Measurements from ENCODE around the gene ACKR4. TPM values are rescaled to one million over a fixed set of nuclear protein-coding genes. Genes with fewer than 3 reads are reported as not detected.

Gene ACKR4
- total RNA-seq, 1 experiment from 2014 or later = not detected

- Histone ChIP-seq H2AFZ (ENCODE audit: low read length) (no peak overlapping the region), H3K27me3 (ENCODE audit: low read length) (no peaks in the 10 kb centered on the region), H3K9ac (ENCODE audit: low read length) (no peak overlapping the region), H3K4me3 (ENCODE audit: low read length) (no peak overlapping the region), H3F3A (ENCODE audit: low read length, unreplicated experiment) (no peaks in the 10 kb centered on the region), H3K4me2 (ENCODE audit: low read length) (no peak overlapping the region), H3K9me2 (replicated peaks; ENCODE audit: low read length) (no peaks in the 10 kb centered on the region), H3K36me3 (ENCODE audit: low read depth, low read length) (no peaks in the 10 kb centered on the region), H4K20me1 (ENCODE audit: low read length) (no peaks in the 10 kb centered on the region), H3K9me3 (ENCODE audit: low read length) (no peaks in the 10 kb centered on the region), H3K79me2 (ENCODE audit: low read length) (no peaks in the 10 kb centered on the region), H3K4me1 (ENCODE audit: insufficient read depth, low read length) (peaks cover 12% of the 10 kb centered on the region), H3K27ac (ENCODE audit: low read length) (no peak overlapping the region)
- CTCF ChIA-PET = no interaction called here
- no peak for TF ChIP-seq EZH2phosphoT487 (IDR thresholded peaks at IDR 0.05; ENCODE audit: borderline replicate concordance, low read length)
- no peak for TF ChIP-seq CTCF (conservative IDR thresholded peaks at IDR 0.05; ENCODE audit: low read depth, low read length)
- no TSS peak for BruUV-seq (replicated peaks)
- ATAC-seq (no peak), DNase-seq (no peak)
- POLR2A ChIA-PET (ENCODE audit: unreplicated experiment) = no interaction called here
- intact Hi-C loops (cut with micrococcal nuclease) = no loop called here
These were observed 40.4 kb upstream of the ACKR4 start for GRCh38 chr3:132556508-132557159.

DNA sequence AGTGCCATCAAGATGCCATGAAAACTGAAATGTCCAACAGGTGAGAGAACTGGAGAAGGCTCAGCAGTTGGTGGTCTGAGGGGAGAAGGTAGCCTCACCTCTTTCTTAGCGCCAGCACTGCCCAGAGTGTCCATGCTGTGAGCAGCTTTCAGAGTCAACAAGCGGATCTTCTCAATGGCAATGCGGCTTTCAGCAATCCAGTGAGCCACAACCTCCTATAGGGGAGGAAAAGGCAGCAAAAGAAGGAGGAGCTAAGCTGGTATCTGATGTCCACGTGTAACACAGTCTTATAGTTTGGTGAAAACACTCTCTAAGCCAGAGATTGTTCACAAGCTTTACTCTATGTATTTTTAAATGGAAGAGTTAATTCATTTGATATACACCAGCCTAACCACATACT, 36.1 kb upstream of the ACKR4 start:
- no peak for DNase-seq
- ChIA-PET CTCF (no interaction called here), POLR2A (ENCODE audit: unreplicated experiment) (no interaction called here)
- H3K27me3 ChIP-seq (ENCODE audit: low read length) = no peaks in the 10 kb centered on the region
- H2AFZ ChIP-seq (ENCODE audit: low read length) = no peak overlapping the region
- no peaks in the 10 kb centered on the region for H3K9me2 ChIP-seq (replicated peaks; ENCODE audit: low read length)
- H4K20me1 ChIP-seq (ENCODE audit: low read length) = no peaks in the 10 kb centered on the region
- H3K9ac ChIP-seq (ENCODE audit: low read length) = no peak overlapping the region
- no peak overlapping the region for H3K4me2 ChIP-seq (ENCODE audit: low read length)
- no peaks in the 10 kb centered on the region for H3K36me3 ChIP-seq (ENCODE audit: low read depth, low read length)
- H3K4me3 ChIP-seq (ENCODE audit: low read length) = no peak overlapping the region
- no peaks in the 10 kb centered on the region for H3K79me2 ChIP-seq (ENCODE audit: low read length)
- H3F3A ChIP-seq (ENCODE audit: low read length, unreplicated experiment) = no peaks in the 10 kb centered on the region
- no peaks in the 10 kb centered on the region for H3K4me1 ChIP-seq (ENCODE audit: insufficient read depth, low read length)
- TF ChIP-seq CTCF (conservative IDR thresholded peaks at IDR 0.05; ENCODE audit: low read depth, low read length) (no peak), EZH2 (IDR thresholded peaks at IDR 0.05; ENCODE audit: low read length, unreplicated experiment) (no peak), EZH2phosphoT487 (IDR thresholded peaks at IDR 0.05; ENCODE audit: borderline replicate concordance, low read length) (no peak)
- H3K27ac ChIP-seq (ENCODE audit: low read length) = no peak overlapping the region
- no peaks in the 10 kb centered on the region for H3K9me3 ChIP-seq (ENCODE audit: low read length)
- ATAC-seq = no peak
- no TSS peak for BruUV-seq (replicated peaks)
- intact Hi-C loops (cut with micrococcal nuclease) = no loop called here

GRCh38 chr3:132563420-132564069, 33.5 kb upstream of the ACKR4 start:
- Histone ChIP-seq H3K27ac (ENCODE audit: low read length) (no peak overlapping the region), H3K4me3 (ENCODE audit: low read length) (no peak overlapping the region), H4K20me1 (ENCODE audit: low read length) (no peaks in the 10 kb centered on the region), H3K4me1 (ENCODE audit: insufficient read depth, low read length) (no peaks in the 10 kb centered on the region), H3K9ac (ENCODE audit: low read length) (no peak overlapping the region), H3K27me3 (ENCODE audit: low read length) (no peaks in the 10 kb centered on the region), H3F3A (ENCODE audit: low read length, unreplicated experiment) (no peaks in the 10 kb centered on the region), H3K9me3 (ENCODE audit: low read length) (no peaks in the 10 kb centered on the region), H3K9me2 (replicated peaks; ENCODE audit: low read length) (no peaks in the 10 kb centered on the region), H2AFZ (ENCODE audit: low read length) (no peak overlapping the region), H3K4me2 (ENCODE audit: low read length) (no peak overlapping the region), H3K36me3 (ENCODE audit: low read depth, low read length) (no peaks in the 10 kb centered on the region), H3K79me2 (ENCODE audit: low read length) (no peaks in the 10 kb centered on the region)
- DNase-seq (no peak), ATAC-seq (no peak)
- ChIA-PET CTCF (no interaction called here), POLR2A (ENCODE audit: unreplicated experiment) (no interaction called here)
- BruUV-seq (replicated peaks) = no TSS peak
- intact Hi-C loops (cut with micrococcal nuclease) = no loop called here
- TF ChIP-seq CTCF (conservative IDR thresholded peaks at IDR 0.05; ENCODE audit: low read depth, low read length) = no peak
- no peak for TF ChIP-seq EZH2phosphoT487 (IDR thresholded peaks at IDR 0.05; ENCODE audit: borderline replicate concordance, low read length)
- TF ChIP-seq EZH2 (IDR thresholded peaks at IDR 0.05; ENCODE audit: low read length, unreplicated experiment) = no peak
